ENCODE results near the gene GFY.

DNA sequence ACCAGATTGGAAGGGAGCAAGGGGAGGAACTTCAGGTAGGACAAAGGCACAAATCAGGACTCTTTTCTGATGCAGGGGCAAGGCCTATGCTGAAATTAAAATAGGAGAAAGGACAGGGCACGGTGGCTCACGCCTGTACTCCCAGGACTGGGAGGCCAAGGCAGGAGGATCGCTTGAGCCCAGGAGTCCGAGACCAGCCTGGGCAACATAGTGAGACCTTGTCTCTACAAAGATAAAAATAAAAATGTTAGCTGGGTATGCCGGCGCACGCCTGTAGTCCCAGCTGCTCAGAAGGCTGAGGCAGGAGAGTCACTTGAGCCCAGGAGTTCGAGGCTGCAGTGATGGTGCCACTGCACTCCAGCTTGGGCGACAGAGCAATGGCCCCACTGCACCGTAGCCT, 10.5 kb downstream of the GFY start:
- TF ChIP-seq, protein P1, sequence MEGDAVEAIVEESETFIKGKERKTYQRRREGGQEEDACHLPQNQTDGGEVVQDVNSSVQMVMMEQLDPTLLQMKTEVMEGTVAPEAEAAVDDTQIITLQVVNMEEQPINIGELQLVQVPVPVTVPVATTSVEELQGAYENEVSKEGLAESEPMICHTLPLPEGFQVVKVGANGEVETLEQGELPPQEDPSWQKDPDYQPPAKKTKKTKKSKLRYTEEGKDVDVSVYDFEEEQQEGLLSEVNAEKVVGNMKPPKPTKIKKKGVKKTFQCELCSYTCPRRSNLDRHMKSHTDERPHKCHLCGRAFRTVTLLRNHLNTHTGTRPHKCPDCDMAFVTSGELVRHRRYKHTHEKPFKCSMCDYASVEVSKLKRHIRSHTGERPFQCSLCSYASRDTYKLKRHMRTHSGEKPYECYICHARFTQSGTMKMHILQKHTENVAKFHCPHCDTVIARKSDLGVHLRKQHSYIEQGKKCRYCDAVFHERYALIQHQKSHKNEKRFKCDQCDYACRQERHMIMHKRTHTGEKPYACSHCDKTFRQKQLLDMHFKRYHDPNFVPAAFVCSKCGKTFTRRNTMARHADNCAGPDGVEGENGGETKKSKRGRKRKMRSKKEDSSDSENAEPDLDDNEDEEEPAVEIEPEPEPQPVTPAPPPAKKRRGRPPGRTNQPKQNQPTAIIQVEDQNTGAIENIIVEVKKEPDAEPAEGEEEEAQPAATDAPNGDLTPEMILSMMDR (IDR thresholded peaks at IDR 0.05) = no peak
- no peak for TF ChIP-seq POLR2A (IDR thresholded peaks at IDR 0.05)
